Measurements from ENCODE around the gene OIP5. TPM values are rescaled to one million over a fixed set of nuclear protein-coding genes. Genes with fewer than 3 reads are reported as not detected.

Gene OIP5
- total RNA-seq, 1 experiment from 2014 or later = 5.7 TPM

GRCh38 chr15:41292521-41292920 lies 39.9 kb downstream of the OIP5 start:
- no peaks in the 10 kb centered on the region for H3K9me3 Mint-ChIP-seq (ENCODE audit: unreplicated experiment)
- no peaks in the 10 kb centered on the region for H3K27me3 Mint-ChIP-seq (ENCODE audit: insufficient read depth, unreplicated experiment)
- CTCF ChIA-PET = interaction anchor here (0.7 to 1.2 kb wide), 2 partner anchors 38 to 296 kb away, joined by 4 to 5 read pairs; no protein-coding TSS in a partner anchor
- no peak overlapping the region for H3K27ac Mint-ChIP-seq (ENCODE audit: low read depth, unreplicated experiment)
- no TSS peak for BruUV-seq (replicated peaks)
- intact Hi-C loops (cut with micrococcal nuclease) = no loop called here
- POLR2A ChIA-PET = interaction anchor here (1.8 kb wide), 1 partner anchor 9 kb away, joined by 9 read pairs; no protein-coding TSS in a partner anchor
- H3K36me3 Mint-ChIP-seq (ENCODE audit: insufficient read depth, unreplicated experiment) = peaks cover 66% of the 10 kb centered on the region
- peaks cover 1% of the 10 kb centered on the region for H3K4me1 Mint-ChIP-seq (ENCODE audit: insufficient read depth, unreplicated experiment)
- no peak for TF ChIP-seq CTCF (IDR thresholded peaks at IDR 0.05; ENCODE audit: unreplicated experiment)
- no peak overlapping the region for H3K4me3 Mint-ChIP-seq (ENCODE audit: unreplicated experiment)
- DNase-seq (ENCODE audit: unreplicated experiment) = no peak

GRCh38 chr15:41291065-41291631 lies 41.2 kb downstream of the OIP5 start:
- H3K4me3 Mint-ChIP-seq (ENCODE audit: unreplicated experiment) = no peak overlapping the region
- no peak overlapping the region for H3K27ac Mint-ChIP-seq (ENCODE audit: low read depth, unreplicated experiment)
- TF ChIP-seq CTCF (IDR thresholded peaks at IDR 0.05; ENCODE audit: unreplicated experiment) = no peak
- intact Hi-C loops (cut with micrococcal nuclease) = no loop called here
- H3K4me1 Mint-ChIP-seq (ENCODE audit: insufficient read depth, unreplicated experiment) = peaks cover 11% of the 10 kb centered on the region
- POLR2A ChIA-PET = interaction anchor here (0.6 to 1.5 kb wide), 3 partner anchors 25 to 175 kb away, joined by 3 read pairs; partner anchors contain the start of genes INO80, NUSAP1 and OIP5
- no peak for DNase-seq (ENCODE audit: unreplicated experiment)
- CTCF ChIA-PET = interaction anchor here (0.6 to 1.2 kb wide), 5 partner anchors 19 to 221 kb away, joined by 3 to 5 read pairs (median 3); no protein-coding TSS in a partner anchor
- H3K27me3 Mint-ChIP-seq (ENCODE audit: insufficient read depth, unreplicated experiment) = no peaks in the 10 kb centered on the region
- peaks cover 70% of the 10 kb centered on the region for H3K36me3 Mint-ChIP-seq (ENCODE audit: insufficient read depth, unreplicated experiment)
- H3K9me3 Mint-ChIP-seq (ENCODE audit: unreplicated experiment) = no peaks in the 10 kb centered on the region
- no TSS peak for BruUV-seq (replicated peaks)

- TF ChIP-seq CTCF (IDR thresholded peaks at IDR 0.05; ENCODE audit: unreplicated experiment) = no peak
- ChIA-PET CTCF (no interaction called here), POLR2A (interaction anchor here (1.1 to 1.5 kb wide), 2 partner anchors 26 to 42 kb away, joined by 3 read pairs; partner anchors contain the start of genes NUSAP1 and OIP5)
- H3K4me1 Mint-ChIP-seq (ENCODE audit: insufficient read depth, unreplicated experiment) = peaks cover 18% of the 10 kb centered on the region
- no peaks in the 10 kb centered on the region for H3K27me3 Mint-ChIP-seq (ENCODE audit: insufficient read depth, unreplicated experiment)
- H3K4me3 Mint-ChIP-seq (ENCODE audit: unreplicated experiment) = no peak overlapping the region
- no peaks in the 10 kb centered on the region for H3K9me3 Mint-ChIP-seq (ENCODE audit: unreplicated experiment)
- intact Hi-C loops (cut with micrococcal nuclease) = no loop called here
- H3K36me3 Mint-ChIP-seq (ENCODE audit: insufficient read depth, unreplicated experiment) = peaks cover 72% of the 10 kb centered on the region
- no peak for DNase-seq (ENCODE audit: unreplicated experiment)
- BruUV-seq (replicated peaks) = no TSS peak
- no peak overlapping the region for H3K27ac Mint-ChIP-seq (ENCODE audit: low read depth, unreplicated experiment)
Measured at GRCh38 chr15:41289953-41290352, 42.4 kb downstream of the OIP5 start.

GRCh38 chr15:41288464-41288863 lies 43.9 kb downstream of the OIP5 start:
- H3K4me3 Mint-ChIP-seq (ENCODE audit: unreplicated experiment) = no peak overlapping the region
- no peak for TF ChIP-seq CTCF (IDR thresholded peaks at IDR 0.05; ENCODE audit: unreplicated experiment)
- intact Hi-C loops (cut with micrococcal nuclease) = no loop called here
- H3K36me3 Mint-ChIP-seq (ENCODE audit: insufficient read depth, unreplicated experiment) = peaks cover 66% of the 10 kb centered on the region
- no TSS peak for BruUV-seq (replicated peaks)
- no peak for DNase-seq (ENCODE audit: unreplicated experiment)
- no peaks in the 10 kb centered on the region for H3K9me3 Mint-ChIP-seq (ENCODE audit: unreplicated experiment)
- H3K27ac Mint-ChIP-seq (ENCODE audit: low read depth, unreplicated experiment) = peak overlapping the region; percentile 49
- ChIA-PET POLR2A (no interaction called here), CTCF (interaction anchor here (0.6 to 1.0 kb wide), 3 partner anchors 41 to 46 kb away, joined by 4 to 9 read pairs (median 5); partner anchors contain the start of genes NUSAP1 and OIP5)
- H3K27me3 Mint-ChIP-seq (ENCODE audit: insufficient read depth, unreplicated experiment) = no peaks in the 10 kb centered on the region
- H3K4me1 Mint-ChIP-seq (ENCODE audit: insufficient read depth, unreplicated experiment) = peaks cover 19% of the 10 kb centered on the region

Data from MCF 10A (cell line).